Neural cell (in vitro differentiated cells): ENCODE results near the gene AKR7A2. TPM values are rescaled to one million over a fixed set of nuclear protein-coding genes. Genes with fewer than 3 reads are reported as not detected.

ENCODE experiments used
- H2AFZ ChIP-seq: fragments of 200-600, 300-800 bp; sonication (generic), shearing (Covaris generic); 2 replicates; pipeline ENCODE4 v1.6.0; 2014; ENCODE audit warnings: low read depth, mild to moderate bottlenecking, antibody characterized with exemption, low read length, moderate library complexity
- H3F3A ChIP-seq: fragments of 200-600 bp; shearing (Covaris generic); 2 replicates; pipeline ENCODE4 v1.6.1; 2016; ENCODE audit warnings: mild to moderate bottlenecking, moderate library complexity, mixed read lengths, antibody characterized with exemption, low read length; ENCODE audit not compliant: insufficient read depth, poor library complexity, severe bottlenecking
- H3K27ac ChIP-seq: fragments of 200-600, 300-800 bp; sonication (generic), shearing (Covaris generic); 2 replicates; pipeline ENCODE4 v1.5.1; 2014; ENCODE audit warnings: mild to moderate bottlenecking, low read length, moderate library complexity
- H3K27me3 ChIP-seq: fragments of 300-800, 200-600 bp; sonication (generic), shearing (Covaris generic); 2 replicates; pipeline ENCODE4 v1.6.0; 2014; ENCODE audit warnings: mild to moderate bottlenecking, low read depth, low read length, moderate library complexity; ENCODE audit not compliant: insufficient read depth
- H3K36me3 ChIP-seq: fragments of 300-800, 200-600 bp; sonication (generic), shearing (Covaris generic); 2 replicates; pipeline ENCODE4 v1.5.1; 2014; ENCODE audit warnings: mild to moderate bottlenecking, antibody characterized with exemption, low read length, moderate library complexity; ENCODE audit not compliant: insufficient read depth
- H3K4me2 ChIP-seq: fragments of 300-800, 200-600 bp; sonication (generic), shearing (Covaris generic); 2 replicates; pipeline ENCODE4 v1.6.0; 2014; ENCODE audit warnings: mild to moderate bottlenecking, low read length
- H3K4me3 ChIP-seq: fragments of 300-800, 200-600 bp; sonication (generic), shearing (Covaris generic); 2 replicates; pipeline ENCODE4 v1.5.1; 2014; ENCODE audit warnings: mild to moderate bottlenecking, low read length, moderate library complexity
- H3K79me2 ChIP-seq: fragments of 200-600 bp; shearing (Covaris generic); replicated peaks from 2 replicates; pipeline ENCODE4 v1.6.0; 2014; ENCODE audit warnings: mild to moderate bottlenecking, low read length, moderate library complexity; ENCODE audit not compliant: insufficient read depth
- H3K9ac ChIP-seq: fragments of 300-800, 200-600 bp; sonication (generic), shearing (Covaris generic); 2 replicates; pipeline ENCODE4 v1.6.1; 2016; ENCODE audit warnings: mild to moderate bottlenecking, low read length, mixed read lengths
- H3K9me2 ChIP-seq: fragments of 200-600 bp; shearing (Covaris generic); 2 replicates; pipeline ENCODE4 v1.6.1; 2016; ENCODE audit warnings: mild to moderate bottlenecking, low read length, mixed read lengths; ENCODE audit not compliant: insufficient read depth
- H3K9me3 ChIP-seq: fragments of 200-600, 300-800 bp; sonication (generic), shearing (Covaris generic); 2 replicates; pipeline ENCODE4 v1.6.1; 2016; ENCODE audit warnings: mild to moderate bottlenecking, mixed run types, low read length, moderate library complexity, mixed read lengths
- H4K20me1 ChIP-seq: fragments of 200-600 bp; shearing (Covaris generic); 2 replicates; pipeline ENCODE4 v1.6.1; 2016; ENCODE audit warnings: mild to moderate bottlenecking, mixed run types; ENCODE audit not compliant: insufficient read depth
- EP300 ChIP-seq: fragments of 450-650 bp; conservative IDR thresholded peaks from 2 replicates; pipeline ENCODE4 v1.6.1; 2014; ENCODE audit warnings: antibody characterized with exemption, mild to moderate bottlenecking, moderate library complexity; ENCODE audit not compliant: poor library complexity, severe bottlenecking
- EZH2 ChIP-seq: fragments of 200-600, 300-800 bp; shearing (Covaris generic), sonication (generic); IDR thresholded peaks from 2 replicates; pipeline ENCODE4 v1.6.1; 2014; ENCODE audit warnings: antibody characterized with exemption, low read length, borderline replicate concordance, mild to moderate bottlenecking; ENCODE audit not compliant: insufficient read depth, poor library complexity, severe bottlenecking
- MXI1 ChIP-seq: fragments of 450-650 bp; conservative IDR thresholded peaks from 2 replicates; pipeline ENCODE4 v1.6.1; 2014; ENCODE audit warnings: antibody characterized with exemption, mild to moderate bottlenecking; ENCODE audit not compliant: poor library complexity, severe bottlenecking
- POLR2AphosphoS5 ChIP-seq: IDR thresholded peaks from 2 replicates; pipeline ENCODE4 v1.6.1; 2012
- RAD21 ChIP-seq: fragments of 450-650 bp; conservative IDR thresholded peaks from 2 replicates; pipeline ENCODE4 v1.6.1; 2014; ENCODE audit warnings: antibody characterized with exemption, mild to moderate bottlenecking, moderate library complexity
- SMC3 ChIP-seq: fragments of 450-650 bp; conservative IDR thresholded peaks from 2 replicates; pipeline ENCODE4 v1.6.1; 2014; ENCODE audit warnings: antibody characterized with exemption, mild to moderate bottlenecking, moderate library complexity; ENCODE audit not compliant: poor library complexity
- TAF1 ChIP-seq: IDR thresholded peaks from 2 replicates; pipeline ENCODE4 v1.6.1; 2012; ENCODE audit warnings: low read depth
- polyA plus RNA-seq: library from polyadenylated mRNA; depleted of rRNA; stranded (reverse); fragments of >200 nt; gene quantifications from 2 replicates; pipeline ENCODE4 v1.2.3, GENCODE V29; 2014
- TF ChIP-seq, protein P1 (sequence below): IDR thresholded peaks from 2 replicates; pipeline ENCODE4 v1.6.1; 2012; ENCODE audit warnings: borderline replicate concordance
- TF ChIP-seq, protein P2 (sequence below): fragments of 450-650 bp; IDR thresholded peaks from 2 replicates; pipeline ENCODE4 v1.5.1; 2014; ENCODE audit warnings: antibody characterized with exemption, mild to moderate bottlenecking, moderate library complexity; ENCODE audit not compliant: poor library complexity, severe bottlenecking

The AKR7A2 gene
- polyA plus RNA-seq, 1 donor from 2014 or later, result 50.6 TPM

DNA sequence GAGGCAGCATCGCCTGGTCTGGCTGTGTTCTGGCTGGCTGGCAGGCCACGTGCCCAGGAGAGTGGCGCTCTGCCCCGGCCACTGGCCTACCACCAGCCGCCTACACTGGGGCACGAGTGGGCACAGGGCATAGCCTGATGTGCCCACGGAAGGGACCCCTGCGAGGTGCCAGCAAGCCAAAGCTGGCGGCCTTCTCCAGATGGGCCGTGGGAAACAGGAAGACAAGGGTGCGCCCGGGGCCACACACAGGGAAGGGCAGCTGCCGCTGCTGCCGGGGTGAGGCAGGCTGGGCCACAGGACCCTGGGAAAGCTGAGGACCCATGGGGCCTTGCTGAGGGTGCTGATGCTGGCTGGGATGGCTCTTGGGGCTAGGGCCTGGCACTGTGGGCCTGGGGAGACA, 40.9 kb upstream of the AKR7A2 start:
- TF ChIP-seq MXI1 (no peak), TAF1 (no peak), EZH2 (no peak)
- Histone ChIP-seq H3K4me3 (no peak overlapping the region), H3K36me3 (no peaks in the 10 kb centered on the region), H3K79me2 (no peaks in the 10 kb centered on the region), H3K9ac (no peak overlapping the region), H3K27me3 (no peaks in the 10 kb centered on the region), H3K4me2 (no peak overlapping the region), H2AFZ (no peak overlapping the region), H4K20me1 (no peaks in the 10 kb centered on the region), H3K9me2 (no peaks in the 10 kb centered on the region), H3K9me3 (no peaks in the 10 kb centered on the region), H3K27ac (no peak overlapping the region), H3F3A (no peaks in the 10 kb centered on the region)

DNA sequence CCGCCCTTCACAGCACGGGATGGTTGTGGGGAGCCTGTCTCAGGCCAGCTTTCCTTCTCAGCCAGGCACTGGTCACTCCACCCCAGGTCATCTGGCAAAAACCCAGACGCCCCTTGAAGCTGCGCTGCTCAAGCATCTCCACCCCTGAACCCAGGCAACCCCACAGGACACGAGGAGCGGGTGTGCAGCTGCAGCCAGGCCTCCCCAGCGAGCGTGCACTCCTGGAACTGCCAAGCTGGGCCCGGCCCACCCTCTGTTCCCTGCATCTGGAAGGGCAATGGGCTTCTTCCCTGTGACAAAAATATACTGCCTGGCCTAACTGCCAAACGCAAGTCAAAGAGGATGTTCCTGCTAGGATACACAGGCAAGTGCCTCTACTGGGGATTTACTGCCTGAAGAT, 39.9 kb upstream of the AKR7A2 start:
- Histone ChIP-seq H3K36me3 (no peaks in the 10 kb centered on the region), H2AFZ (no peak overlapping the region)

DNA sequence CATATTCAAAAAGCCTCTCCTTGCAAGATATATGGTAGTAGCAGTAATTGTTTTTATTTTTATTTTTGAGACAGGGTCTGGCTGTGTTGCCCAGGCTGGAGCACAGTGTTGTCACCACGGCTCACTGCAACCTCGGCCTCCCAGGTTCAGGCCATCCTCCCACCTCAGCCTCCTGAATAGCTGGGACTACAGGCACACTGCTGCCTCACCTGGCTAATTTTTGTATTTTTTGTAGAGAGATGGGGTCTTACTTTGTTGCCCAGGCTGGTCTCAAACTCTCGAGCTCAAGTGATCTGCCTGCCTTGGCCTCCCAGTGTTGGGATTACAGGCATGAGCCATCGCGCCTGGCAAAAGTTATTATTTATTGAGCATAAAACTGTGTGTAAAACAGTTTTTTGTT, 38.6 kb upstream of the AKR7A2 start:
- no peaks in the 10 kb centered on the region for H3K9me2 ChIP-seq
- H3K27me3 ChIP-seq, result no peaks in the 10 kb centered on the region
- H3K27ac ChIP-seq, result no peak overlapping the region
- no peak overlapping the region for H3K9ac ChIP-seq
- H3K79me2 ChIP-seq, result no peaks in the 10 kb centered on the region
- no peak overlapping the region for H2AFZ ChIP-seq
- no peaks in the 10 kb centered on the region for H3F3A ChIP-seq
- H3K36me3 ChIP-seq, result no peaks in the 10 kb centered on the region
- no peaks in the 10 kb centered on the region for H4K20me1 ChIP-seq
- H3K4me3 ChIP-seq, result no peak overlapping the region
- no peak overlapping the region for H3K4me2 ChIP-seq
- TF ChIP-seq SMC3 (no peak), EZH2 (no peak), RAD21 (no peak), TAF1 (no peak), MXI1 (no peak), POLR2AphosphoS5 (no peak), EP300 (no peak)
- TF ChIP-seq, protein P1, sequence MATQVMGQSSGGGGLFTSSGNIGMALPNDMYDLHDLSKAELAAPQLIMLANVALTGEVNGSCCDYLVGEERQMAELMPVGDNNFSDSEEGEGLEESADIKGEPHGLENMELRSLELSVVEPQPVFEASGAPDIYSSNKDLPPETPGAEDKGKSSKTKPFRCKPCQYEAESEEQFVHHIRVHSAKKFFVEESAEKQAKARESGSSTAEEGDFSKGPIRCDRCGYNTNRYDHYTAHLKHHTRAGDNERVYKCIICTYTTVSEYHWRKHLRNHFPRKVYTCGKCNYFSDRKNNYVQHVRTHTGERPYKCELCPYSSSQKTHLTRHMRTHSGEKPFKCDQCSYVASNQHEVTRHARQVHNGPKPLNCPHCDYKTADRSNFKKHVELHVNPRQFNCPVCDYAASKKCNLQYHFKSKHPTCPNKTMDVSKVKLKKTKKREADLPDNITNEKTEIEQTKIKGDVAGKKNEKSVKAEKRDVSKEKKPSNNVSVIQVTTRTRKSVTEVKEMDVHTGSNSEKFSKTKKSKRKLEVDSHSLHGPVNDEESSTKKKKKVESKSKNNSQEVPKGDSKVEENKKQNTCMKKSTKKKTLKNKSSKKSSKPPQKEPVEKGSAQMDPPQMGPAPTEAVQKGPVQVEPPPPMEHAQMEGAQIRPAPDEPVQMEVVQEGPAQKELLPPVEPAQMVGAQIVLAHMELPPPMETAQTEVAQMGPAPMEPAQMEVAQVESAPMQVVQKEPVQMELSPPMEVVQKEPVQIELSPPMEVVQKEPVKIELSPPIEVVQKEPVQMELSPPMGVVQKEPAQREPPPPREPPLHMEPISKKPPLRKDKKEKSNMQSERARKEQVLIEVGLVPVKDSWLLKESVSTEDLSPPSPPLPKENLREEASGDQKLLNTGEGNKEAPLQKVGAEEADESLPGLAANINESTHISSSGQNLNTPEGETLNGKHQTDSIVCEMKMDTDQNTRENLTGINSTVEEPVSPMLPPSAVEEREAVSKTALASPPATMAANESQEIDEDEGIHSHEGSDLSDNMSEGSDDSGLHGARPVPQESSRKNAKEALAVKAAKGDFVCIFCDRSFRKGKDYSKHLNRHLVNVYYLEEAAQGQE, result no peak
- TF ChIP-seq, protein P2, sequence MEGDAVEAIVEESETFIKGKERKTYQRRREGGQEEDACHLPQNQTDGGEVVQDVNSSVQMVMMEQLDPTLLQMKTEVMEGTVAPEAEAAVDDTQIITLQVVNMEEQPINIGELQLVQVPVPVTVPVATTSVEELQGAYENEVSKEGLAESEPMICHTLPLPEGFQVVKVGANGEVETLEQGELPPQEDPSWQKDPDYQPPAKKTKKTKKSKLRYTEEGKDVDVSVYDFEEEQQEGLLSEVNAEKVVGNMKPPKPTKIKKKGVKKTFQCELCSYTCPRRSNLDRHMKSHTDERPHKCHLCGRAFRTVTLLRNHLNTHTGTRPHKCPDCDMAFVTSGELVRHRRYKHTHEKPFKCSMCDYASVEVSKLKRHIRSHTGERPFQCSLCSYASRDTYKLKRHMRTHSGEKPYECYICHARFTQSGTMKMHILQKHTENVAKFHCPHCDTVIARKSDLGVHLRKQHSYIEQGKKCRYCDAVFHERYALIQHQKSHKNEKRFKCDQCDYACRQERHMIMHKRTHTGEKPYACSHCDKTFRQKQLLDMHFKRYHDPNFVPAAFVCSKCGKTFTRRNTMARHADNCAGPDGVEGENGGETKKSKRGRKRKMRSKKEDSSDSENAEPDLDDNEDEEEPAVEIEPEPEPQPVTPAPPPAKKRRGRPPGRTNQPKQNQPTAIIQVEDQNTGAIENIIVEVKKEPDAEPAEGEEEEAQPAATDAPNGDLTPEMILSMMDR, result no peak
- H3K9me3 ChIP-seq, result no peaks in the 10 kb centered on the region

More for the DNA sequence above, 39.9 kb upstream of the AKR7A2 start:
- H3K9me2 ChIP-seq, result no peaks in the 10 kb centered on the region
- H4K20me1 ChIP-seq, result no peaks in the 10 kb centered on the region
- no peaks in the 10 kb centered on the region for H3K27me3 ChIP-seq
- H3K9me3 ChIP-seq, result no peaks in the 10 kb centered on the region
- no peak overlapping the region for H3K27ac ChIP-seq
- H3K79me2 ChIP-seq, result no peaks in the 10 kb centered on the region
- no peaks in the 10 kb centered on the region for H3F3A ChIP-seq
- TF ChIP-seq EP300, result no peak
- no peak for TF ChIP-seq MXI1
- no peak for TF ChIP-seq SMC3
- no peak for TF ChIP-seq EZH2
- no peak for TF ChIP-seq RAD21
- TF ChIP-seq, protein P2, result no peak
- no peak for TF ChIP-seq POLR2AphosphoS5
- H3K4me2 ChIP-seq, result no peak overlapping the region
- H3K9ac ChIP-seq, result no peak overlapping the region
- H3K4me3 ChIP-seq, result no peak overlapping the region
